Vagina (tissue), 2 donors: ENCODE results near the gene TMEM196.

Experiments used
- POLR2A ChIP-seq, 2 donors: fragments of 450-650 bp; IDR thresholded peaks; one replicate each; pipeline ENCODE4 v1.6.1; 2017; ENCODE audit warnings: antibody characterized with exemption in 2 of 2, mild to moderate bottlenecking in 2 of 2, moderate library complexity in 2 of 2
- POLR2AphosphoS5 ChIP-seq, 2 donors: sonication (generic); formaldehyde crosslinking; IDR thresholded peaks; one replicate each; pipeline ENCODE4 v1.9.0; 2017; ENCODE audit warnings: antibody characterized with exemption in 2 of 2, mild to moderate bottlenecking in 2 of 2, low read depth in 1 of 2; ENCODE audit not compliant: insufficient read depth in 1 of 2
- TF ChIP-seq, protein P1 (sequence below), 3 experiments: fragments of 450-650 bp in 2 of 3; fragments of 200-600 bp in 1 of 3; sonication (generic) in 1 of 3; IDR thresholded peaks; one replicate each; pipeline ENCODE4 v1.5.1; 2017 to 2019; ENCODE audit warnings: antibody characterized with exemption in 3 of 3, mild to moderate bottlenecking in 2 of 3, moderate library complexity in 2 of 3

DNA sequence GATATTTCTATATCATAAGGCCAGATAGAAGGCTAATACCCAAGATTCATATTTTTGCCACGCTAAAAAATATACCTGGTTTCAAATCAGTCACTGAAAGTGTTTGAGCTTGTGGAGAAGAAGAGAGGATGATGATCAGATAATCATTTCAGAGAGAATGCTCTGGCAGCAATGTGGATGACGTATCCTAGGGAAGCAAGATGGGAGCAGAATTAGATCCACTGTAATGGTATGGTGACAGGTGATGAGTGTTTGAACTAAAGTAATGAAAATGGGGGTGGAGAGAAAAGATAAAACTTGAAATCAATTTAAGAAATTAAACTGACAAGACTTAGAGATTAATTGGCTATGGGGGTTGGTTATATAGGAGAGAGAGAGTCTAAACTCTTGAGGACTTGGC lies 42.7 kb upstream of the TMEM196 start:
- no peak for TF ChIP-seq POLR2AphosphoS5 (IDR thresholded peaks at IDR 0.05; ENCODE audit: insufficient read depth in 1 of 2, low read depth in 1 of 2)
- TF ChIP-seq, protein P1, sequence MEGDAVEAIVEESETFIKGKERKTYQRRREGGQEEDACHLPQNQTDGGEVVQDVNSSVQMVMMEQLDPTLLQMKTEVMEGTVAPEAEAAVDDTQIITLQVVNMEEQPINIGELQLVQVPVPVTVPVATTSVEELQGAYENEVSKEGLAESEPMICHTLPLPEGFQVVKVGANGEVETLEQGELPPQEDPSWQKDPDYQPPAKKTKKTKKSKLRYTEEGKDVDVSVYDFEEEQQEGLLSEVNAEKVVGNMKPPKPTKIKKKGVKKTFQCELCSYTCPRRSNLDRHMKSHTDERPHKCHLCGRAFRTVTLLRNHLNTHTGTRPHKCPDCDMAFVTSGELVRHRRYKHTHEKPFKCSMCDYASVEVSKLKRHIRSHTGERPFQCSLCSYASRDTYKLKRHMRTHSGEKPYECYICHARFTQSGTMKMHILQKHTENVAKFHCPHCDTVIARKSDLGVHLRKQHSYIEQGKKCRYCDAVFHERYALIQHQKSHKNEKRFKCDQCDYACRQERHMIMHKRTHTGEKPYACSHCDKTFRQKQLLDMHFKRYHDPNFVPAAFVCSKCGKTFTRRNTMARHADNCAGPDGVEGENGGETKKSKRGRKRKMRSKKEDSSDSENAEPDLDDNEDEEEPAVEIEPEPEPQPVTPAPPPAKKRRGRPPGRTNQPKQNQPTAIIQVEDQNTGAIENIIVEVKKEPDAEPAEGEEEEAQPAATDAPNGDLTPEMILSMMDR (IDR thresholded peaks at IDR 0.05): no peak
- TF ChIP-seq POLR2A (IDR thresholded peaks at IDR 0.05): no peak
